ENCODE data around the gene CACNA1B.

Gene CACNA1B

DNA sequence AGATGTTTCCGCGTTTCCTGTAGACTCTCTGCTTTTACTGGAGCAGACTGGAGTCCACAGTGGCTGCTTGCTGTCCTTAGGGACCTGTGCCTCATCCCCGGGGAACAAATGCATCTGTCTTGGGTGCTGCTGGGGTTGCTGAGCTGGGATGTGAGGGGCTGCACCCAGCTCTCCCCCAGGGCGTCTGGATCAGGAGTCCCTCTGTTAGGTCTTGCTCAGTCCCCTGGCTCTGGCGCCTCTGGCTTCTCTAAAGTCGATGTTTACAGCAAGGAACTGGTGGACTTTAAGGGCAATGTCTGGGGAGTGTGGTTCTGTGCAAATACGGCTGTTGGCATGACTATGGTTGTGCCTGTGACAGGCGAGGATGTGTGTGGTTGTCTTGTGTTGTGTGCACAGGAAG is 91.4 kb downstream of the CACNA1B start:
- Histone ChIP-seq H2AFZ (ENCODE audit: low read length) (no peak overlapping the region), H3K9ac (ENCODE audit: low read length) (no peak overlapping the region), H3F3A (ENCODE audit: insufficient read depth, low read length) (no peaks in the 10 kb centered on the region), H3K9me3 (replicated peaks; ENCODE audit: insufficient read depth, low read length) (no peaks in the 10 kb centered on the region), H3K27ac (ENCODE audit: low read length) (no peak overlapping the region), H4K20me1 (ENCODE audit: insufficient read depth, low read length) (no peaks in the 10 kb centered on the region), H3K36me3 (replicated peaks; ENCODE audit: insufficient read depth, low read length) (no peaks in the 10 kb centered on the region), H3K79me2 (ENCODE audit: low read length) (no peaks in the 10 kb centered on the region), H3K27me3 (replicated peaks; ENCODE audit: insufficient read depth, low read length) (peaks cover 48% of the 10 kb centered on the region), H3K9me2 (replicated peaks; ENCODE audit: insufficient read depth, low read length) (no peaks in the 10 kb centered on the region), H3K4me2 (ENCODE audit: low read depth, low read length) (no peak overlapping the region), H3K4me1 (ENCODE audit: low read length) (no peaks in the 10 kb centered on the region), H3K4me3 (ENCODE audit: low read length) (no peak overlapping the region)
- DNase-seq = no peak
- no peak for TF ChIP-seq EZH2 (optimal IDR thresholded peaks at IDR 0.05; ENCODE audit: low read depth, low read length)
- TF ChIP-seq EZH2phosphoT487 (IDR thresholded peaks at IDR 0.05; ENCODE audit: low read length) = no peak
- TF ChIP-seq, protein P1, sequence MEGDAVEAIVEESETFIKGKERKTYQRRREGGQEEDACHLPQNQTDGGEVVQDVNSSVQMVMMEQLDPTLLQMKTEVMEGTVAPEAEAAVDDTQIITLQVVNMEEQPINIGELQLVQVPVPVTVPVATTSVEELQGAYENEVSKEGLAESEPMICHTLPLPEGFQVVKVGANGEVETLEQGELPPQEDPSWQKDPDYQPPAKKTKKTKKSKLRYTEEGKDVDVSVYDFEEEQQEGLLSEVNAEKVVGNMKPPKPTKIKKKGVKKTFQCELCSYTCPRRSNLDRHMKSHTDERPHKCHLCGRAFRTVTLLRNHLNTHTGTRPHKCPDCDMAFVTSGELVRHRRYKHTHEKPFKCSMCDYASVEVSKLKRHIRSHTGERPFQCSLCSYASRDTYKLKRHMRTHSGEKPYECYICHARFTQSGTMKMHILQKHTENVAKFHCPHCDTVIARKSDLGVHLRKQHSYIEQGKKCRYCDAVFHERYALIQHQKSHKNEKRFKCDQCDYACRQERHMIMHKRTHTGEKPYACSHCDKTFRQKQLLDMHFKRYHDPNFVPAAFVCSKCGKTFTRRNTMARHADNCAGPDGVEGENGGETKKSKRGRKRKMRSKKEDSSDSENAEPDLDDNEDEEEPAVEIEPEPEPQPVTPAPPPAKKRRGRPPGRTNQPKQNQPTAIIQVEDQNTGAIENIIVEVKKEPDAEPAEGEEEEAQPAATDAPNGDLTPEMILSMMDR (IDR thresholded peaks at IDR 0.05; ENCODE audit: low read length) = no peak

DNA sequence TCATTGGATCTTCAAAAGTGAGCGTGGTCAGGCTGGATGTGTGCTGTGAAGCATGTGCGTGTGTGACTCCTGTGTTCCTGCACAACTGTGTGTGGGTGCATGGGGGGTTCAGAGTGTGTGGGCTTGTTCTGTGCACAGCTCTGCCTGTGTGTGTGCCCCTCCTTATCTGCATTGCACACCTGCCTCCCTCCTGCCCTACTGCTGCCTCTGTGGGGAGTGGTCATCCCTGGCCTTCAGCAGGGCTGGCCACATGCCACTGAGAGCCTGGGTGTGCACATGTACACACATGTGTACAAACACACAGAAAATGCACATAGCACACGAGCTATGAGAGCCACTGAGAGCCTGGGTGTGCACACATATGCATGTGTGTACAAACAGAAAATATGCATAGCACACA is 92.1 kb downstream of the CACNA1B start:
- H3K27me3 ChIP-seq (replicated peaks; ENCODE audit: insufficient read depth, low read length) = peaks cover 49% of the 10 kb centered on the region
- no peaks in the 10 kb centered on the region for H3K36me3 ChIP-seq (replicated peaks; ENCODE audit: insufficient read depth, low read length)
- H3K4me3 ChIP-seq (ENCODE audit: low read length) = no peak overlapping the region
- no peaks in the 10 kb centered on the region for H3F3A ChIP-seq (ENCODE audit: insufficient read depth, low read length)
- no peak for DNase-seq
- no peak overlapping the region for H3K27ac ChIP-seq (ENCODE audit: low read length)
- H4K20me1 ChIP-seq (ENCODE audit: insufficient read depth, low read length) = no peaks in the 10 kb centered on the region
- no peaks in the 10 kb centered on the region for H3K9me2 ChIP-seq (replicated peaks; ENCODE audit: insufficient read depth, low read length)
- H3K4me1 ChIP-seq (ENCODE audit: low read length) = no peaks in the 10 kb centered on the region
- no peaks in the 10 kb centered on the region for H3K9me3 ChIP-seq (replicated peaks; ENCODE audit: insufficient read depth, low read length)
- H3K9ac ChIP-seq (ENCODE audit: low read length) = no peak overlapping the region
- H3K4me2 ChIP-seq (ENCODE audit: low read depth, low read length) = no peak overlapping the region
- no peaks in the 10 kb centered on the region for H3K79me2 ChIP-seq (ENCODE audit: low read length)
- no peak overlapping the region for H2AFZ ChIP-seq (ENCODE audit: low read length)
- TF ChIP-seq, protein P1 (IDR thresholded peaks at IDR 0.05; ENCODE audit: low read length) = no peak
- TF ChIP-seq EZH2 (optimal IDR thresholded peaks at IDR 0.05; ENCODE audit: low read depth, low read length) (no peak), EZH2phosphoT487 (IDR thresholded peaks at IDR 0.05; ENCODE audit: low read length) (no peak)

- Histone ChIP-seq H3K27ac (ENCODE audit: low read length) (no peak overlapping the region), H3K9ac (ENCODE audit: low read length) (no peak overlapping the region), H3K9me2 (replicated peaks; ENCODE audit: insufficient read depth, low read length) (no peaks in the 10 kb centered on the region), H3K4me2 (ENCODE audit: low read depth, low read length) (no peak overlapping the region), H3K4me3 (ENCODE audit: low read length) (no peak overlapping the region), H4K20me1 (ENCODE audit: insufficient read depth, low read length) (no peaks in the 10 kb centered on the region), H3K9me3 (replicated peaks; ENCODE audit: insufficient read depth, low read length) (no peaks in the 10 kb centered on the region), H3K4me1 (ENCODE audit: low read length) (no peaks in the 10 kb centered on the region), H3K27me3 (replicated peaks; ENCODE audit: insufficient read depth, low read length) (peaks cover 45% of the 10 kb centered on the region), H3K79me2 (ENCODE audit: low read length) (no peaks in the 10 kb centered on the region), H2AFZ (ENCODE audit: low read length) (no peak overlapping the region), H3K36me3 (replicated peaks; ENCODE audit: insufficient read depth, low read length) (no peaks in the 10 kb centered on the region), H3F3A (ENCODE audit: insufficient read depth, low read length) (no peaks in the 10 kb centered on the region)
- no peak for DNase-seq
- TF ChIP-seq, protein P1 (IDR thresholded peaks at IDR 0.05; ENCODE audit: low read length) = no peak
- TF ChIP-seq EZH2phosphoT487 (IDR thresholded peaks at IDR 0.05; ENCODE audit: low read length) = no peak
- TF ChIP-seq EZH2 (optimal IDR thresholded peaks at IDR 0.05; ENCODE audit: low read depth, low read length) = no peak
Measured at GRCh38 chr9:137970098-137970497, 92.5 kb downstream of the CACNA1B start.
